IgD-negative memory B cell (primary cell): ENCODE measurements around the gene HERPUD1. TPM values are rescaled to one million over a fixed set of nuclear protein-coding genes. Genes with fewer than 3 reads are reported as not detected.
"Not testable (repeated sequence)": the region's sequence is repeated elsewhere in the genome, so short reads cannot be mapped to it uniquely, and the experiment has no call there.

Experiments used
- H3K27ac Mint-ChIP-seq, 3 donors: one replicate each; pipeline ENCODE4 v1.8.0; 2020 to 2022; ENCODE audit warnings: mild to moderate bottlenecking in 3 of 3, mixed read lengths in 3 of 3, moderate library complexity in 1 of 3
- H3K27me3 Mint-ChIP-seq: one replicate; pipeline ENCODE4 v1.8.0; 2021; ENCODE audit warnings: mixed read lengths
- H3K36me3 Mint-ChIP-seq: one replicate; pipeline ENCODE4 v1.8.0; 2020; ENCODE audit warnings: mild to moderate bottlenecking, mixed read lengths
- H3K4me1 Mint-ChIP-seq, 3 donors: one replicate each; pipeline ENCODE4 v1.8.0; 2020 to 2022; ENCODE audit warnings: mixed read lengths in 3 of 3, mild to moderate bottlenecking in 1 of 3
- H3K4me3 Mint-ChIP-seq, 4 donors: one replicate each; pipeline ENCODE4 v1.8.0; 2020 to 2022; ENCODE audit warnings: mild to moderate bottlenecking in 4 of 4, mixed read lengths in 4 of 4, moderate library complexity in 3 of 4
- H3K9me3 Mint-ChIP-seq, 3 donors: one replicate each; pipeline ENCODE4 v1.8.0; 2020 to 2021; ENCODE audit warnings: mixed read lengths in 3 of 3, mild to moderate bottlenecking in 1 of 3
- polyA plus RNA-seq: library from polyadenylated mRNA; unstranded; fragments of 300-500 nt; fragmentation: Illumina TruSeq; gene quantifications from one replicate; pipeline ENCODE4 v1.2.3, GENCODE V29; 2021

The HERPUD1 gene
- polyA plus RNA-seq, 1 donor from 2014 or later, result 298 TPM

DNA sequence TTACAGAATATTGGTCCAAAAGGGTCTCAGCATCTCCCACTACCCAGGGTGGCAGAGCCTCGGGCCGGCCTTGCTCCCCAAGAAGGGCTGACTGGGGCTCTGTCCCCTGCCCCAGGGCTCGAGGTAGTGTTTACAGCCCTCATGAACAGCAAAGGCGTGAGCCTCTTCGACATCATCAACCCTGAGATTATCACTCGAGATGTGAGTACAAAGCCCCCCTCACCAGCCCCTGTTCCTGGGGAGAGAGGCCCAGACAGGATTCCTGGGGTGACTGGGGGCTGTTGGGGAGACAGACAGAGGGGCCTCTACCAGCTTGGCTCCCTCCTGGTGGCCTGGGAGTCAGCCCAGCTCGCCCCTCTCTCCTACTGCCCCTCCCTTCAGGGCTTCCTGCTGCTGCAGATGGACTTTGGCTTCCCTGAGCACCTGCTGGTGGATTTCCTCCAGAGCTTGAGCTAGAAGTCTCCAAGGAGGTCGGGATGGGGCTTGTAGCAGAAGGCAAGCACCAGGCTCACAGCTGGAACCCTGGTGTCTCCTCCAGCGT, 51.3 kb downstream of the HERPUD1 start:
- Mint-ChIP-seq H3K27me3 (no peaks in the 10 kb centered on the region), H3K4me1 (peaks cover 61 to 64% (median 61%) of the 10 kb centered on the region in 3 donors), H3K27ac (peak overlapping the region in 1 of 3 donors; percentile 73), H3K36me3 (peaks cover 16% of the 10 kb centered on the region), H3K4me3 (peak overlapping the region in 1 of 4 donors; percentile 46), H3K9me3 (no peaks in the 10 kb centered on the region)

DNA sequence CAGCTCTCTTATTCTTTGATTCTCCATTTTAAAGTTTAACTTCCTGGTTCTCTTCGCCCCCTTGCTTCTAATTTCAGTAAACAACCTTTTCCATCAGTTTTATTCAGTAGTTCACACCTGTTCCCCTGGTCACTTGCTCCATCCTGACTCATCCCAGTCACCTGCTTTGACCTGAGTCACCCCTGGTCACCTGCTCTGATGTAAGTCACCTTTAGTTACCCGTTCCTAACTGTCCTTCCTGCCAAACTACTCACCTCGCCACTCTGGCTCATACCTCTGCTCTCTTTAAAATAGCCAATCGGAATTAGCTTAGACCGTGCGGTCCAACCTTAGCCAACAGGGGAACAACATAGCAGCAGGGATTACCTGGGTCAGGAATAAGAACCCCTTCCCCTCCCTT, 52.7 kb downstream of the HERPUD1 start:
- peak overlapping the region in 2 of 4 donors; percentile 29 to 68 for H3K4me3 Mint-ChIP-seq
- H3K27ac Mint-ChIP-seq, result peak overlapping the region; percentile 23 to 93 (median 68)
- no peaks in the 10 kb centered on the region for H3K9me3 Mint-ChIP-seq
- H3K4me1 Mint-ChIP-seq, result peaks cover 54 to 64% (median 63%) of the 10 kb centered on the region in 3 donors
- H3K27me3 Mint-ChIP-seq, result no peaks in the 10 kb centered on the region
- H3K36me3 Mint-ChIP-seq, result peaks cover 16% of the 10 kb centered on the region

DNA sequence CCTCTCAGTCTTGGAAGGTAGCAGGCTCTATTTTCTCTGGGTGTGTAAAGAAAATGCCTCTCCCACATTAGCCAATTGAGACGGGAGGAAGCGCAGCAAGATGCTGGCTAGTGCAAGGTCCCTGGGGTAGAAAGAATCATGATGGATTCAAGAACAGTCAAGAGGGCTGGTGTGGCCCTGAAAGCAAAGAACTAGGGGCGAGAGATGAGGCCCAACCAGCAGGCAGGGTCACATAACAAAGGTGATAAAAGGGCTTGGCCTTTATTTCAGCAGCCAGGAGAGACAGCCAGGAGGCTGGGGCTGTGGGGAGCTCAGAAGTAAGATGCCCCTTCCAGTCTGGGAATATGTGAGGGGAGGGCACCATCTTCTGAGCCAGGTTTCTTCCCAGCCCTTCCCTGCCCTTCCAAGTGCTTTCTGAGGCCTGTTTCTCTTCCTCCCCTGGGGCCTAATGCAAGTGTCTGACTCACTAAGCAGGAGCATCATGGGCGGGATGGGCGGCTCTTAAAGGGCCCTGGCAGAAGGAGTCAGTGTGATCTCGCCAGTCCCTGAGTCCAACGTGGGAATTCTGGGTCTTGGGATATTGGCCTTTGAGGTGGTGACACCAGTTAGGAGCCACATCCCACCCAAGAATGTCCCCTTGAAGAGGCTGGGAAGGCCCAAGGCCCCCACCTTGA, 53.5 kb downstream of the HERPUD1 start:
- Mint-ChIP-seq H3K36me3 (peaks cover 16% of the 10 kb centered on the region), H3K27ac (peak overlapping the region; percentile 23 to 93 (median 68)), H3K4me3 (peak overlapping the region in 3 of 4 donors; percentile 29 to 76 (median 68)), H3K9me3 (no peaks in the 10 kb centered on the region), H3K27me3 (no peaks in the 10 kb centered on the region), H3K4me1 (peaks cover 51 to 71% (median 60%) of the 10 kb centered on the region in 3 donors)

DNA sequence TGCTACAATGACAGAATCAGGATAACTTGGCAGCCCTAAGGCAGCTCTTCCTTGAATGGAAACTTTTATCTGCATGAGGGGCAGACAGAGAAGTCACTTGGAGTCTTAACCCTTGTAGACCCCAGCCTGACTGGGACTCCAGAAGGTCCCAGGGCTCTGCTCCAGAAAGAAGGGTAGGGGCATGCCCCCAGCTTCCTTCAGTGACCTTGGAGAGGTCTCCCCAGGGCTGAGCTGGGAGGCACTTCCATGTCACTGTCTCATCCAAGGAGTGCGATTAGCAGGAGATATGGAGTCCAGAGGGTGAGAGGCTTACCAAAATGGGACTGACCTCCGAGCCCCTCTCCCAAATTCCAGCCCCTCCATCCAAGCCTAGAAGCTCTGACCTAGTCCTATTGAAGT, 54.0 kb downstream of the HERPUD1 start:
- peaks cover 16% of the 10 kb centered on the region for H3K36me3 Mint-ChIP-seq
- H3K27ac Mint-ChIP-seq, result peak overlapping the region; percentile 23 to 98 (median 68)
- H3K9me3 Mint-ChIP-seq, result no peaks in the 10 kb centered on the region
- peak overlapping the region in 2 of 4 donors; percentile 29 to 68 for H3K4me3 Mint-ChIP-seq
- peaks cover 48 to 72% (median 60%) of the 10 kb centered on the region in 3 donors for H3K4me1 Mint-ChIP-seq
- H3K27me3 Mint-ChIP-seq, result no peaks in the 10 kb centered on the region

DNA sequence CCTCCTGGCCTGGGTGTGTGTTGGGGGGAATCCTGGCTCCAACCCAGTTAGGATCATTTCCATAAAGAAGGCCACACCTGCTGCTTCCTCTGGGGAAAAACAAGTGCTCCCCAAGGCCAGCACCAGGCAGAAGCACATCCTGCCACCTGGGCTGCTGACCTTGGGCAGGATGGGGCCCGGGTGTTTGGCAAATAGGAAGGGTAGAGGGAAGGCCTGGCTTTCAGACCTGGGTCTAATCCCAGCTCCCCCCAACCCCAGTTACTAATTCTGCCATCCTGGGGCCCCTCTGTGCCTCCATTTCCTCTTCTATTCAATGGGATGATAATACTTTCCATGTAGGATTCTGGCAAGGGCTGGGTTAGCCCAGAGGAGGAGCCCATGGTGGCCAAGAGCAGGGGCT, 54.4 kb downstream of the HERPUD1 start:
- H3K4me1 Mint-ChIP-seq, result peaks cover 44 to 70% (median 57%) of the 10 kb centered on the region in 3 donors
- H3K36me3 Mint-ChIP-seq, result peaks cover 16% of the 10 kb centered on the region
- peak overlapping the region in 2 of 4 donors; percentile 51 to 100 for H3K4me3 Mint-ChIP-seq
- H3K9me3 Mint-ChIP-seq, result no peaks in the 10 kb centered on the region
- peak overlapping the region; percentile 98 to 99 (median 98) for H3K27ac Mint-ChIP-seq
- H3K27me3 Mint-ChIP-seq, result no peaks in the 10 kb centered on the region

DNA sequence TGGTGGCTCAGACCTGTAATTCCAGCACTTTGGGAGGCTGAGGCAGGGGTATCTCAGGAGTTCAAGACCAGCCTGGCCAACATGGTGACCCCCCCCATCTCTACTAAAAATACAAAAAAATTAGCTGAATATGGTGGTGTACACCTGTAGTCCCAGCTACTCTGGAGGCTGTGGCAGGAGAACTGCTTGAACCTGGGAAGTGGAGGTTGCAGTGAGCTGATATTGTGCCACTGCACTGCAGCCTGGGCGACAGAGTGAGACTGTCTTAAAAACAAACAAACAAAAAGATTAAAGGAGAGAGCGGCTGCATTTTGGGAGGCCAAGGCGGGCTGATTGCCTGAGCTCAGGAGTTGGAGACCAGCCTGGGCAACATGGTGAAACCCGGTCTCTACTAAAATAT, 55.0 kb downstream of the HERPUD1 start:
- Mint-ChIP-seq H3K36me3 (peaks cover 18% of the 10 kb centered on the region), H3K4me1 (peaks cover 42 to 69% (median 55%) of the 10 kb centered on the region in 3 donors), H3K27ac (peak overlapping the region; percentile 98 to 99 (median 98)), H3K4me3 (peak overlapping the region; percentile 8 to 100 (median 65))
- not testable (repeated sequence) for H3K9me3 Mint-ChIP-seq, H3K27me3 Mint-ChIP-seq

DNA sequence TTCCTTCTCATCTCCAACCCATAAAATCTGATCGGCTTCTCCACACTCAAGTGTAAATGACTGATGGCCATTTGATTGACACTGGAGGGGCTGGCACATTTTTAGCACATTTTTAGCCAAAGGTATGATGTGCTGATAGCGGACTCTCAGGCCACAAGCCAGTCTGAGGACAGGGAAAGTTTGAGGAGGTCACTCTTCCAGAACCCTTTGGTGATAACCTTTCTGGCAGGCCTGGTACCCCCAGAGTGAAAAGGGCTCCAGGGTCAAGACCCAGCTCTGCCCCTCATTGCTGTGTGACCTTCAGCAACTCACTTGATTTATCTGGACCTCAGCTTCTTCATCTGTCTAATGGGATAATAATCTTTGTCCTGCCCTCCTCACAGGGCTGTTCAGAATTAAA, 55.8 kb downstream of the HERPUD1 start:
- no peaks in the 10 kb centered on the region for H3K9me3 Mint-ChIP-seq
- H3K36me3 Mint-ChIP-seq, result peaks cover 20% of the 10 kb centered on the region
- H3K4me1 Mint-ChIP-seq, result peaks cover 37 to 64% (median 51%) of the 10 kb centered on the region in 3 donors
- H3K27ac Mint-ChIP-seq, result peak overlapping the region; percentile 98 to 99 (median 98)
- H3K4me3 Mint-ChIP-seq, result peak overlapping the region; percentile 99 to 100 (median 100)
- no peaks in the 10 kb centered on the region for H3K27me3 Mint-ChIP-seq

DNA sequence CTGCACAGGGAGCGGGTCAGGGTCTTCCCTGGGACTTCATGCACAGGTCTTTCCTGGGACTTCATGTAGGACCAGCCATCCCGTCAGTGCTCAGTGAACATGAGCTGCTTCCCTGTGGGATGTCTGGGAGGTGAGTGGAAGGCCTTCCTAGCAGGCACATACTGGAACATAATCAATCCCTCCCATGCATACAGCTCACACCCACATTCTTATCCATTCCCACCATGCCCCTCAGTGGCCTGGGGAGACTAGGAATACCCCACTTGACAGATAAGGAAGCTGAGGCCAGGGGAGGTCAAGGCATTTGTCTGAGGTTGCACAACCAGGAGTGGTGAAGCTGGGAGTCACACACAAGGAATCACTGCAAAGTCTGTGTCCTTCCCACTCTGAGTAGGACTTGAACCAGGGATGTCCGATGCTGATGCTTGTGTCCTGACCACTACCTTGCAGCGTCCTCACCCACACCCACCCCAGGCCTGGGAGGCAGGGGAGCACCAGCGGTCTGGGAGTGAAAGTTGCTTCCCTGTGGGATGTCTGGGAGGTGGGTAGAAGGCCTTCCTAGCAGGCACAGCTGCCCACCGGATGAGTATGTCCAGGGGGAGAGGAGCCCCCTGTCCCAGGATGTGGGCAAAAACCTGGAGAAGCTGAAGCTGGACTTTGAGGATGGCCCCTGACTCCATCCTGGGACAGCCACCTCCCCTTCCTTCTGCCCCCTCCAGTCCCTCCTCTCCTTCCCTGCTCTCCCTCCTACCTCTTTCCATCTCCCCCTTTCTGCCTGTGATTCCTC, 56.4 kb downstream of the HERPUD1 start:
- Mint-ChIP-seq H3K4me1 (peaks cover 36 to 65% (median 51%) of the 10 kb centered on the region in 3 donors), H3K9me3 (no peaks in the 10 kb centered on the region), H3K36me3 (peaks cover 19% of the 10 kb centered on the region), H3K4me3 (peak overlapping the region; percentile 99 to 100 (median 100)), H3K27ac (peak overlapping the region; percentile 98 to 99 (median 98)), H3K27me3 (no peaks in the 10 kb centered on the region)

DNA sequence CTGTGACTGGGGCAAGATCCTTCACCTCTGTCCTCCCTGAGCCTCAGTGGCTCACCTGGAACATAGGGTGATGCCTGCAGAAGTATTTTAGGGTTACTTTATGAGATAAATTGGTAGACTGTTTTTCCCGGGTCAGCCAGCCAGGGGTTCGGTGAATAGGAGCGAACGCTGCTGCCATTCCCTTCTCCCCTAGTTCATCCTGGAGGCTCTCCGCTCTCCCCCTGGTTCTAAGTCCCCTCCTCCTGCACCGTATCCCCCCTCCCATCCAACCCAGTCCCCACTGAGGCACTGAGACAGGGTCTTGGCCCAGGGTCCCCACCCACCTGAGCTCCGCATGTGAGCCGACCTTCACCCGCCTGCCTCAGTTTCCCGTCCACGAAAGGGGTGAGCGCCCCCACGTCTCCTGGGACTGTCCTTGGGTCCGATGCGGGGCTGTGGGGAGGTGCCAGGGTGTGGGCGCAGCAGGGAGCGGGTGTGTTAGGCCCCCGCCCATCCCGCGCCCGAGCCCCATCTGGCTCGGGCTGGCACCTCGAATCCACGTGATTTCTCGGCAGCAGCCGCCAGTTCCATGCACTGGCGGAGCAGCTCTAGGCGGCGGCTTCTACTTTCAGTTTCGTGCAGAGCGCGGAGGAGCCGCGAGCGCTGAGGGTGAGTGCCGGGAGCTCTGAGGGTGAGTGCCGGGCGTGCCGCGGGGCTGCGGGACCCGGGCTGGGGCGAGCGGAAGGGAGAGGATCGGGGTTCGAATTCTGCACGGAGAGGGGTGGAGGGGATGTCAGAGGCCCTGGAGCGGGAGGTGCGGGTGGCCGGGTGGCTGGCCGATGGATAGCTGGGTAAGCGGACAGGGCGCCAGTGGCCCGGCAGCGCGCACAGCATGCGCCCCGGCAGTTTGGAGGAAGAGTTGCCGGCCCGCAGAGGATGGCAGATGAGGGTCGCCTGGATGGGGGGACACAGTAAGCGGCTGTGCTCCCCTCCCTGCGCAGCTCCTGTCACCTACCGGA, 57.3 kb downstream of the HERPUD1 start, which contains the start of gene NLRC5:
Gene NLRC5 (plus strand): TSS at position 610 of the 998 bp plus-strand sequence. CDS start 31,156 bp downstream, outside the sequence.
- H3K36me3 Mint-ChIP-seq, result peaks cover 19% of the 10 kb centered on the region
- H3K4me1 Mint-ChIP-seq, result peaks cover 44 to 72% (median 60%) of the 10 kb centered on the region in 3 donors
- no peaks in the 10 kb centered on the region for H3K9me3 Mint-ChIP-seq
- H3K4me3 Mint-ChIP-seq, result peak within 1 kb of the TSS; percentile 99 to 100 (median 100)
- H3K27me3 Mint-ChIP-seq, result no peaks in the 10 kb centered on the region
- H3K27ac Mint-ChIP-seq, result peak within 1 kb of the TSS; percentile 98 to 99 (median 98)

DNA sequence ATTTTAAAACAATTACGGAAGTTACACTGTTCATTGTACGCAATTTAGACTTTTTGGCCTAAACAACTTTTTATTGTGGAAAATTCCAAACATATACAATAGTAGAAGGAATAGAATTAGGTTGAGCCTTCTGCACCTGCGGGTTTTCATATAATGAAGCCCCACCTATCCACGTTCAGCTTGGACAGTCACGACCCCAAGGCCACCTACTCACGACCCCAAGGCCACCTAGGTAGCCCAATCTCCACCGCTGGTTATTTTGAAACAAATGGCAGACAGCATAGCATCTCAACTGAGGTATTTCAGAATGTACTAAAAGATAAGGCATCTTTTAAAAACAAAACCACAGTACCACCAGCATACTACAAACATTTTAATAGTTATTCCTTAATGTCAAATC, 58.0 kb downstream of the HERPUD1 start:
- Mint-ChIP-seq H3K9me3 (no peaks in the 10 kb centered on the region), H3K4me1 (peaks cover 44 to 70% (median 60%) of the 10 kb centered on the region in 3 donors), H3K4me3 (peak overlapping the region; percentile 99 to 100 (median 100)), H3K27me3 (no peaks in the 10 kb centered on the region), H3K27ac (peak overlapping the region; percentile 98 to 99 (median 98)), H3K36me3 (peaks cover 14% of the 10 kb centered on the region)

DNA sequence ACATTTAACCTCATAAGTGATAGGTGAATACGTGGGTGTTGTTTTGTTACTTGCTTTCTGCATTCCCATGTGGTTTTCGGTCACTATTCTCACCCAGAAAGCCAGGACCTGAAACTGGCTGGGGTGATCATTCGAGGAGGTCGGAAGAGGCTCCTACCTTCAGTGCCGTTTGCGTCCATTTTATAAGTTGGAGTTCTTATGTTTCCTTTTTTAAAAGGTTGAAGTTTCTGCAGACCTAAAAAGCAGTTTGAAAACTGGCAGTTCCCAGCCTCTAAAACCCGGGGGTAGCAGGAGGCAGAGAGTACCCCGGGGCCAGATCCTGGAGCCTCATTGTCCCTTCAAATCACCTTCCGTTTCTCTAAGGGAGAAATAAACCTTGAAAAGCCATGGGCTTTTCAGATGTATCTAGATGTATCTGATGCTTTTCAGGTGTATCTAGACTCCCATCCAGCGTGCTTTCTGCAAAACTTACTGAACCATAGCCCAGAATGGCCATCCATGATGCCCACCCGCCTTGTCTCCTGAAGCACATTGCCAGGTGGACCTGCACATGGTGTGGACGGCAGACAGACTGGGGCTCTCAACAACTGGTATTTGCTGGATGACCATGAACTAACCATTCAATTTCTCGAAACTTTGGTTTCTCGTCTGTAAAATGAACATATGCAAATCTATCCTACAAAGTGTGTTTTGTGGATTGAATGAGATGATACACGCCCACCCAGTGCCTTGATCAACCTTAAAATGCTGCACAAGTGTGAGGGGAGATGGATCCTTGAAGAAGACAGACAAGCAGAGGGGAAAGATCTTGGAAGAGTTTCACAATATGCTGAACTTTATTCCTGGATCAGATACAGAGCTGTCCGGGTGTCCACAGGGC, 58.7 kb downstream of the HERPUD1 start:
- Mint-ChIP-seq H3K27me3 (no peaks in the 10 kb centered on the region), H3K27ac (peak overlapping the region; percentile 98 to 99 (median 98)), H3K4me1 (peaks cover 45 to 66% (median 60%) of the 10 kb centered on the region in 3 donors), H3K36me3 (peaks cover 14% of the 10 kb centered on the region), H3K9me3 (no peaks in the 10 kb centered on the region), H3K4me3 (peak overlapping the region; percentile 99 to 100 (median 100))

DNA sequence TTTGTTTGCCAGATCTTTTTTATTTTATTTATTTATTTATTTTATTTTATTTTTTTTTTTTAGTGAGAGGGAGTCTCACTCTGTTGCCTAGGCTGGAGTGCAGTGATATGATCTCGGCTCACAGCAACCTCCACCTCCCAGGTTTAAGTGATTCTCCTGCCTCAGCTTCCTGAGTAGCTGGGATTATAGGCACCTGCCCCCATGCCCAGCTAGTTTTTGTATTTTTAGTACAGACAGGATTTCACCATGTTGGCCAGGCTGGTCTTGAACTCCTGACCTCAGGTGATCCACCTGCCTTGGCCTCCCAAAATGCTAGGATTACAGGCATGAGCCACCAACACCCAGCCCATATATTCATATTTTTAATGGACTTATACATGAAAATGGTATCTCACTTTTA, 60.5 kb downstream of the HERPUD1 start:
- H3K4me1 Mint-ChIP-seq, result peaks cover 53 to 62% (median 60%) of the 10 kb centered on the region in 3 donors
- peaks cover 11% of the 10 kb centered on the region for H3K36me3 Mint-ChIP-seq
- not testable (repeated sequence) for H3K9me3 Mint-ChIP-seq, H3K27me3 Mint-ChIP-seq
- peak overlapping the region in 3 of 4 donors; percentile 46 to 100 (median 54) for H3K4me3 Mint-ChIP-seq
- peak overlapping the region; percentile 10 to 99 (median 95) for H3K27ac Mint-ChIP-seq

DNA sequence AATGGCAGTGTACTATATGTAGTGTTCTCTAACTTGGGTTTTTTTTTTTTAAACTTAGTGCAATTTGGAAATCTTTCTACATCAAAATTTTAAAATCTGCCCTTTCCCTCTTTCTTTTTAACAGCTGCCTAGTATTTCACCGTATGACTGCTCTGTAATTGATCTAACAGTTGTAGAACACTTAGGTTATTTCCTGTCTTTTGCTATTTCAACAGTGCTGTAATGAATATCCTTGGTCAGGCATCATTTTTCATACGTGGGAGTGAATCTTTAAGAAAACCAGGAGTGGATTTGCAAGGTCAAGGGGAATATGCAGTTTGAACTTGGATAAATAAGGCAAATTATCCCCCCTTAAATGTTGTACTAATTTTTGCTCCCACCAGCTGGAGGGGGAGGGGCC, 61.3 kb downstream of the HERPUD1 start:
- Mint-ChIP-seq H3K4me3 (peak overlapping the region; percentile 46 to 87 (median 80)), H3K36me3 (peaks cover 7% of the 10 kb centered on the region), H3K9me3 (no peaks in the 10 kb centered on the region), H3K4me1 (peaks cover 50 to 54% (median 54%) of the 10 kb centered on the region in 3 donors), H3K27me3 (no peaks in the 10 kb centered on the region), H3K27ac (peak overlapping the region; percentile 43 to 95 (median 83))
